CD4-positive, alpha-beta T cell treated with Interferon gamma for 1 hour (primary cell): ENCODE data around the gene BCL2.

ENCODE experiments used
- DNase-seq: peaks from one replicate; pipeline ENCODE4 v3.0.0-alpha.2; 2020

BCL2 gene

DNA sequence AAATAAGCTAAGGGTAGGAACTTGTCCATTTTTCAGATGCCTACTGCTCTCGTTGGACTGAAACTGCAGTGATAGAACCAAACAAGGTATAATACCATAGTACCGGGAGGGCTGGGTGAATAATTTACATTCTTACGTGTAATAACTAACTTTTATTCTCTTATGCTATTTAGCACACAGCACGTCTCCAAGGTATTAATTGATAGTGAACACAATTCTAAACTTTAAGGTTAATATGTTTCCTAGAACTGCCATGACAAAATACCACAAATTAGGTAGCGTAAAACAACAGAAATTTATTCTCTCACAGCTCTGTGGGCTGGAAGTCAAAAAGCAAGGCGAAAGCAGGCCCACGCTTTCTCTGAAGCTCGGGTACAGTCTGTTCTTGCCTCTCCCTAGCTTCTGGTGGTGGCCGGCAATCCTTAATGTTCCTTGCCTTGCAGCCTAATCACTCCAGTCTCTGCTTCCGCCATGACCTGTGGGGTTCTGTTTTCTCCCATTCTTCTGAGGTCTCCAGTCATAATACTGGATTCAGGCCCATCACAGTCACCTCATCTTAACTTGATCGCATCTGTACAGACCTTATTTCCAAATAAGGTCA, 5.6 kb upstream of the BCL2 start:
- DNase-seq = no peak

DNA sequence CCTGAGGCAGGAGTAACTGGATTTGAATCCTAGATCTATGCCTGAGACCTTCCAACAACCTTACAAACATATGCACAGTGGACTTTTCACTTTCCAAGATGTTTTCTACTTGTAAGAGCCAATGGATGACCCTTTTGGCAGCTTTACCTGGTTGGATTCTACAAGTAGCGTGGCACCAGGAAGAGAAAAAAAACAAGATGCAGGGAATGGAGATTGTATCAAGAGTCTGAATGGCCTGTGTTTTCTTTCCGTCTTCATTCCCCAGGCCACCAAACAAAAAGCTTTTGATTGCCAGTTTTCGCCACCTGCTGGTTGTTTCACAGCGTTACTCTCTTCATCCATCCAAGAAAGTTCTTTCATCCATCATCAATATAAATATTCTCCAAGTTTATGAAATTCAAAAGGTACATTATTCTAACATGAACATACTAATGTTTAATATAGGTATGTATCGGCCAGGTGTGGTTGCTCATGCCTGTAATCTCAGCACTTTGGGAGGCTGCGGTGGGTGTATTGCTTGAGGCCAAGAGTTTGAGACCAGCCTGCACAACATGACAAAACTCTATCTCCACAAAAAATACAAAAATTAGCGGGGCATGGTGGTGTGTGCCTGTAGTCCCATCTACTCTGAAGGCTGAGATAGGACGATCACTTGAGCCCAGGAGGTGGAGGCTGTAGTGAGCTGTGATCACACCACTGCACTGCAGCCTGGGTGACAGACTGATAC, 3.5 kb upstream of the BCL2 start:
- peak; percentile 53 for DNase-seq

DNA sequence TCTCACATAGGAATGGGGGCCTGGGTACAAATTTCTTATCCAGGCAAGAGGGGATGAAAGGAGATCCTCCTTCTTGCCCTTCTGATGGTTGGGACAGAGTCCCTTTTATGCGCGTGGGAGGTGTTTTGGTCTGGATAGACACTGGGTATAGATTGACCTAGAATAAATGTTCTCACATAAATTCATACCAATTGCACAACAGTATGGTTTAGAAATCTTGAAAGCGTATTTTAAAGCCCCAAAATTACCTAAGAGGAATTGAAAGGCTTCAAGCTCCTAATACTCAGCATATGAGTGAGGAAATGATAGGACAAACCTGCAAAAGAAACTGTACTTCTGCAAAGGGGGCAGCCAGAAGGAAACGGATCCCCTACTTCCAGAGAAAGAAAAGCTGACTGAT, 2.6 kb upstream of the BCL2 start:
- no peak for DNase-seq

DNA sequence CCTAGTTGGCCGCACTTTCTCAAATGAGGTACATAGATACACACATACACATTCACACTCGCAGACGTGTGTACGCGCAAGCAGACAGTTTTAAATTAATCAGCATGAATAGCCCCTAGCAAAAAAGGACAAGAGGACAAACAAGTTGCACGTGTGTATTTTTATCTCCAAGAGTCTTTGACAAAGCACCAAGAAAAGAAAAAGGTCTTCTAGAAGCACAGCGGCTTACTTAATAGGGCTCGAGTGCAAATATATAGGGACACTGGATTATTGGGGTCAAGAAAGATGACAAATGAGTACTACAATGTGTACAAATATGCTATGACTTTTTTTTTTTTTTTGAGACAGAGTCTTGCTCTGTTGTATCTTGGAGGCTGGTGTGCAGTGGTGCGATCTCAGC, 1.7 kb upstream of the BCL2 start:
- no peak for DNase-seq

DNA sequence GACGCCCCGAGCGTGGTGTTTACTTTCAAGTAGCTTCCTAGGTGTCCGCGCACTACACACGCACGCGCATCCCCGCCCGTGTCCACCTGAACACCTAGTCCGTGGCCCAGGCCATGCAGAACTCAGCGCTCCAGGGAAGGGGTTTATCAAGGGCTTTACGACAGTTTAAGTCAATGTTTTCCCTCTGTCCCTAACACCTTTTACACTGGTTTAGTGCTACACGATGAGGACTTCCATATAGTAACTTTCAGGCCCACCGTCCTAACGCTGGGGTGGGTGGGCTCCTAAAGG, 1.4 kb upstream of the BCL2 start:
- DNase-seq = no peak

DNA sequence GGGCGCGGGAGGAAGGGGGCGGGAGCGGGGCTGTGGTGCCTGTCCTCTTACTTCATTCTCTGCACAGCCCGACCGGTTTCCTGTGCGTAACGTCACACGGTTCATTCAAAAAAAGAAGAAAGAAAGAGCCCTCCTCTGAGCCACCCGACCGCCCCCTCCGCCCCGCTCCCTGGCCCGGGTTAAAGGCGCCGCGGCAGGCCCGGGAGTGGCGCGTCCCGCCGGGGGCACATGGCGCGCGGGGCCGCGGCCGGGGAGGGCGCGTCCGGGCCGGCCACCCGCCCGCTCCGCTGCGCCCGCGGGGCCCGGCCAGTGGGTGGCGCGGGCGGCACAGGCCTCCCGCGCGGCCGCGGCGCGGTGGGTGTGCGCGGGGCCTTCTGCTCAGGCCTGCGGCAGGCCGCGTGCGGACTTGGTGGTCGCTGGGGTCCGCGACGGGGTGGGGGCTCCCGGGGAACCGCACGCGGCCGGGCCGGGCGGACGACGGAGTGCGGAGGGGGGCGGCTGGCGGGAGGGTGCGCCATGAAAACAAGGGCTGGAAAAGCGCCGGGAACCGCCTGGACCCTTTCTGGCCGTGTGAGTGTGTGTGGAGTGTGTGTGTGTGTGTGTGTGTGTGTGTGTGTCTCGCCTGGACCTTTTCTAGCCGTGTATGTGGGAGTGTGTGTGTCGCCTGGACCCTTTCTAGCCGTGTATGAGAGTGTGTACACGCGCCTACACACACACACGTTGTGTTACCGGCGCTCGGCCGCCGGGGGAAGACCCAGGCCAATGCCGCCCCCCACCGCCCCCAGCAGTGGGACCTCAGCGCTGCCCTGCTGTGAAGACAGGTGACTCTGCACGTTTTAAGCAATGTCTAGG, 780 bp upstream of the BCL2 start:
- DNase-seq = peak; percentile 88

DNA sequence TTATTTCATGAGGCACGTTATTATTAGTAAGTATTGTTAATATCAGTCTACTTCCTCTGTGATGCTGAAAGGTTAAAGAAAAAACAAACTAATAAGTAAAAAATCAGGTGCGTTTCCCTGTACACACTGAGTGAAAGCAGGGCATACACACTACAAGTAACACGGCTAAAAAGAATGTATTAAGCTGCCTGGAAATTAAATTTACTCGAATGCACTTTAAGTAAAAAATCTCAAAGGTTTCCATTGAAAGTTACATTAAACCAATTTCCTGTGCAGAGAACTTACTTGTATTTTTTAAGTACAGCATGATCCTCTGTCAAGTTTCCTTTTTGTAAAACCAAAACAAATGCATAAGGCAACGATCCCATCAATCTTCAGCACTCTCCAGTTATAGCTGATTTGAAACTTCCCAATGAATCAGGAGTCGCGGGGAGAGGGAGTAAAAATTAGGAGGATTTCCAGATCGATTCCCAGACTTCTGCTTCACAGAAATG, 633 bp downstream of the BCL2 start:
- DNase-seq = no peak

DNA sequence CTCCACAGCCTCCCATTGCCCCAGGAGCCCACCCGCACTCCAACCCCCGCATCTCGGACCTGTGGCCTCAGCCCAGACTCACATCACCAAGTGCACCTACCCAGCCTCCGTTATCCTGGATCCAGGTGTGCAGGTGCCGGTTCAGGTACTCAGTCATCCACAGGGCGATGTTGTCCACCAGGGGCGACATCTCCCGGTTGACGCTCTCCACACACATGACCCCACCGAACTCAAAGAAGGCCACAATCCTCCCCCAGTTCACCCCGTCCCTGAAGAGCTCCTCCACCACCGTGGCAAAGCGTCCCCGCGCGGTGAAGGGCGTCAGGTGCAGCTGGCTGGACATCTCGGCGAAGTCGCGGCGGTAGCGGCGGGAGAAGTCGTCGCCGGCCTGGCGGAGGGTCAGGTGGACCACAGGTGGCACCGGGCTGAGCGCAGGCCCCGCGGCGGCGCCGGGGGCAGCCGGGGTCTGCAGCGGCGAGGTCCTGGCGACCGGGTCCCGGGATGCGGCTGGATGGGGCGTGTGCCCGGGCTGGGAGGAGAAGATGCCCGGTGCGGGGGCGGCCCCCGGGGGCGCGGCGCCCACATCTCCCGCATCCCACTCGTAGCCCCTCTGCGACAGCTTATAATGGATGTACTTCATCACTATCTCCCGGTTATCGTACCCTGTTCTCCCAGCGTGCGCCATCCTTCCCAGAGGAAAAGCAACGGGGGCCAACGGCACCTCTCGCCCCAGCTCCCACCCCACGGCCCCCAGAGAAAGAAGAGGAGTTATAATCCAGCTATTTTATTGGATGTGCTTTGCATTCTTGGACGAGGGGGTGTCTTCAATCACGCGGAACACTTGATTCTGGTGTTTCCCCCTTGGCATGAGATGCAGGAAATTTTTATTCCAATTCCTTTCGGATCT, 1.3 kb downstream of the BCL2 start:
- peak; percentile 84 for DNase-seq

DNA sequence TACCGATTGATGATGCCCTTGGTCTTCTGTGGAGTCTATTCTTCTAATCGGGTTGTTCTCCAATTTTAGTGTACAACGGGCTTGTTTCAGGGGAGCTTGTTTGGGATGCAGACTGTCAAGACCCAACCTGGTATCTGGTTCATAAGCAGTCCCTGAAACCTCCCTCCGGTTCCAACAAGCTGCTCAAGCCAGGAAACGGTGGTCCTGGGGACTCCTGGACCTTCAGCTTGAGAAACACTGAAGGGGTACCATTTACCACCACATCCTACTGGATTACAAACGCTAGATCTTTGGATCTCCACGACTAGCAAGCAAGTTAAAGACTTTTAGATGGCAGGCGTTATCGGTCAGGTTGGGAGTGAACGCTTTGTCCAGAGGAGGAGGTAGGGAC, 2.0 kb downstream of the BCL2 start:
- no peak for DNase-seq

DNA sequence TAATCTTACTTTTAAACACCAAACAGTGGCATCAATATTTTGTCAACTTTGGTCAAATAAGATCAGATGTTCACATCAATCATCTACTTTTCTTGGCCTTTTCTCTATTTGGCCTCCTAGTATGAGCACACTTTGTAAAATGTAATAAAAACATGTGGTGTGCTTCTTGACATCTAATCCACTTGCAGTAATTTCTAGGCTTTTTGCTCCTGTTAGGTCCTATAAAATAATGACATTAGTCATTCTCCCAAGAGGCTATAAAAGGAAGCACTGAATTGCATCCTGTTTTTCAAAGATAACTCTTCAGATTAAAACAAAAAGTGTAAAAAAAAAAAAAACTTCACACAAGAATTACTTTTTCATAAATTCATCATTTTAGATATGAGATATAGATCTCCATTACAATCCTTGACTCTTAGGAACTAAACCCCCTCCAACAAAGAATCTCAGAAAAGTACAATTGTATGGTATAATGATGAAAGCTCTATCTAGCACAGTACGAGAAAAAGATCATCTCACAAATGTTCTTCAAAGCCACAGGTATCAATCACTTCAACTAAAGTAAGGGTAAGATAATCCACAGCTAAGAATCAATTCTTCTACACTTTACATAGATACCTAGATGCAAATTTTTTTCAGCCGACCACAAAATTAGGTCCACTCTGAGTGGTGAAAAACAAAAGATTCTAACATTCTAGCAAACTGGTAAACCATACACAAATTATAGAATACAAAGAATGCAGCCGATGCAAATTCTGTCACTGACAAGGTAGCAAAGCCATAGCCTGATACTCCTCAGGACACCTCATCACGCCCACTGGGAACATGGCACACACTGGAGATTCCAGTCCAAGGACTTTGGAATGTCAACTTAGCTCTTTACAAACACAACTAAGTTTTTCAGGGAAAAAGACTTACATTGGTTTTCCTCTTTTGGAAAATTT, 2.7 kb downstream of the BCL2 start:
- DNase-seq = no peak

DNA sequence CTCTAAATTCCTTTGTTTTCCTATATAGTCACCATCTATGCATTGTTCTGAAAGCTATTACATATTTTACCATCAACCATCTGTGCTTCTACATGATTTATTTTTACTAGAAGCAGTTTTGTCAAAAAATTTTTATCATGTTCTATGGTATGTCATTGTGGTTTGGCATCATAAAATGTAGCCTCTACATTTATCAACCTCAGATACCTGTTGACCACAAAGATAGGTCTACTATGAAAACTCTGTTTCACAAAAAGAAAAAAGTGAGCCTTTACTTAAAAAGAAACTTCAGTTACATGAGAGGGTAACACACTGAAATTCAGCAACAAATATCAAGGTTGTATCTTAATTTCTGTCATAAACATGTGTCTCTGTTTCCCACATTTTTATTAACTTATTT, 3.7 kb downstream of the BCL2 start:
- DNase-seq = no peak

DNA sequence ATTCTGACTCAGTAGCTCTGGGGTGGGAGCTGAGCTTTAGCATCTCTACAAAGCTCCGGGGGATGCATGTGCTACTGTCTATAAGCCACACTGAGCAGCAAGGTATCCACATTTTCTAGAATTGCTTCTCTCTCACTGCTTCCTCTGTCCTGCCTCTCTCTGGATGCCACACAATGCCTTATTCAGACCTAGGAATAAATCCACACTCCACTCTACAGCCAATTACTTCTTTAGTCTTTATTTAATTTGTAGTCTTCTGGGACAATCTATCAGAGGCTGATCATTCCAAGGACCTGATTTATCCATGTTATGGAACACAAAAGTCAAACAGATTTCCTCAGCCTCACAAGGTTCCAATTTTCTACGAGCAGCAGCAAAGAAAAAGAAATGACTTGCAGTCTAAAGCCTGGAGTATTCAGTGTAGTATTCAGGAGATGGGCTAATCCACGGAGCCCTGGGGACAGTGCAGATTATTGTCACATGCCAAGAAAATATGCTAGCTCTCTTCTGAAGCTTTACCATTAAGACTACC, 4.4 kb downstream of the BCL2 start:
- DNase-seq = no peak

DNA sequence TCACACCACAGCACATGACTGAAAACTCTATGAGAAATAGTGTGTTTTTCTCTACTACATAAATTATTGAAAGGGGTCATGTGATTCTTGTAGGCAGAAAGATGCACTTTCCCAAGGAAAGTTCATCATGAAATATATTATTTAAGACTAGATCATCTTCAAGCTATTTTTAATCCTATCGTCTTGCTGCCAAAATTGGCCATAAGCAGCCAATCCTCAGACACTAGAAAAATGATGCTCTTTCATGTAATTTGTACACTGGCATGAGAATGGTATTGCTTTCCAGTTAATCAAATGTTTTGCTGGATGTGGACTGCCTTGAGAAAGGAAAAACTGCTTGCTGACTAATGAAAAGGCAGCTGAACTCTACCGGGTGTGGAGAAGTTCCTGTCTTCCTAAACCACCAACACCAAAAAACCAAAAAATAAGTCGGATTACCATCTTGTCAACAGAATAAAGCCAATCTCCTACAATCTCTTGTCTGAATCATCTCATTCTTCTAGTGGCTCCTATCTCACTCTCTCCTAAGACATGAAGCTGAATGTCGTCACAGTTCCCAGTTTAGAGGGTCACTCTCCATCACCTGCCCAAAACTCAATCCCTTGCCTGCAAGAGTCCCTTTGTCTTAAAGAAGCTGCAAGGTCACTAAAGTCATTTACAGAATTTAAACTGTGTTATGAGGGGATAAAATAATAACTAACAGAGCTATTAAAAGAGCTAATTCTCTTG, 5.3 kb downstream of the BCL2 start:
- no peak for DNase-seq

DNA sequence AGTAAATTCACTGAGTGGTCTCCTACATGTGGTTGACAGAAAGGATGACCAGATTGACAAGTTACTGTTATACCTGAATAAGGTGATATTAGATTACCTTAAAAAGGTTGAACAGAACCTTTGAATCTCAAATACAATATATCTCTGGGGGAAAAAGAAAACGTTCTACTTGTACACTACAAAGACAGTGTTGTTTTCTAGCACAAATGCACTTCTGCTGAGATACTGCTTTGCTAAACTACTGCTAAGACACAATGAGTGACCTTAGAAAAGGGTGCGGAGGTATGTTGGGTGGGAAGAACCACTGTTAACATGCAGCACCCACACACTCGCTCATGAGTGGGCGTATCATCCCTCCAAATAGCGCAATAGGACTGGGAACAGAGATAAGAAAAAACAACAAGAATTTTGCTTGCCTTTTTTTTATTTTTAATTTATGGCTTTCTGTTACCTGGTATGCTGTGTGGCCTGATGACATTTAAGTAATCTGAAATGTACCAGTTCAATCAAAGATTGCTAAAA, 6.1 kb downstream of the BCL2 start:
- DNase-seq = no peak

DNA sequence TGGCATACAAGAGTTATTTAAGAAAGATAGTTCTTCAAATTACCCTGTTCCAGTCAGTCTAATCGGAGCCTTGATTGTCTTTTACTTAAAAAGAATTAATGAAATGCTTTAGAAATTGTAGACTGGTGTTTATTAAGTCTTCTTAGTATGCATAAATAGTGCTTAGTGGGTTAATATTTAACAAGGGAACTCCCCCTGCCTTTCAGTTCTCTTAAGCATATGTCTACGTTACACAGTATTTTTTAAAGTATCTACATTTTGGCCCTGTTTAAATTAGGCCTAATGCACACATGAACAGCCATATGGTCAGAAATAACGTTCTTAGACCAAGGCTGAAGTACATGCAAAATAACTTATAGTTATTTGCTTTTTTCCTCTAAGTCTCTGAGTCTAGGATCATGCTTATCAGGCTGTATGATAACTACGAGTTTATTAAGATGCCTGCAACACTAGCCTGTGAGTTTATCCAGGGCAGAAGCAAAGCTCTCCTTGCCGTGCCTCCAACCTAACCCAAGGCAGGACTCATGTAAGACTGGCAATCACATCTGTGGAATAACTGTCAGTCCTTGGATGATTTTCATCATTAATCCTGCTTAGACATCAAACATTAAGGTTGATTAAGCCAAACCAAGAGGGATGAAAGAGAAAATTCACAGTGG, 6.7 kb downstream of the BCL2 start:
- DNase-seq = no peak

DNA sequence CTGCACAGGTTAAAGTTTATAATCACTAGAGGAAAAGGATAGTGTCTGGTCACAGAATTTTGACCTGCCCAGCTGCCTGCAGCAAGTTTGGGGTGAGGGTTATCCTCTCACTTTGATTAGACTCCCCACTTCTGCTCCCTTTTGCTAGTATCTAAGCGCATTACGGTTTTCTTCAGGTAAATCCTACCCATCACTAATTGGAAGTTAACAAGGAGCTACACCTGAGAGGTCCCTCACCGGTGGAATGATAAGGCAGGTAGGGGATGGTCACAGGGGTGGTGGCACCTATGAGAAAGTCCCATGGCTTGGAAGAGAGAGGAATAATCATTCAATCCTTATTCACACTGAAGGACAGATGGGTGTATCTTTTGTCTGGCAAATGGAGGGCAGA, 7.6 kb downstream of the BCL2 start:
- no peak for DNase-seq

DNA sequence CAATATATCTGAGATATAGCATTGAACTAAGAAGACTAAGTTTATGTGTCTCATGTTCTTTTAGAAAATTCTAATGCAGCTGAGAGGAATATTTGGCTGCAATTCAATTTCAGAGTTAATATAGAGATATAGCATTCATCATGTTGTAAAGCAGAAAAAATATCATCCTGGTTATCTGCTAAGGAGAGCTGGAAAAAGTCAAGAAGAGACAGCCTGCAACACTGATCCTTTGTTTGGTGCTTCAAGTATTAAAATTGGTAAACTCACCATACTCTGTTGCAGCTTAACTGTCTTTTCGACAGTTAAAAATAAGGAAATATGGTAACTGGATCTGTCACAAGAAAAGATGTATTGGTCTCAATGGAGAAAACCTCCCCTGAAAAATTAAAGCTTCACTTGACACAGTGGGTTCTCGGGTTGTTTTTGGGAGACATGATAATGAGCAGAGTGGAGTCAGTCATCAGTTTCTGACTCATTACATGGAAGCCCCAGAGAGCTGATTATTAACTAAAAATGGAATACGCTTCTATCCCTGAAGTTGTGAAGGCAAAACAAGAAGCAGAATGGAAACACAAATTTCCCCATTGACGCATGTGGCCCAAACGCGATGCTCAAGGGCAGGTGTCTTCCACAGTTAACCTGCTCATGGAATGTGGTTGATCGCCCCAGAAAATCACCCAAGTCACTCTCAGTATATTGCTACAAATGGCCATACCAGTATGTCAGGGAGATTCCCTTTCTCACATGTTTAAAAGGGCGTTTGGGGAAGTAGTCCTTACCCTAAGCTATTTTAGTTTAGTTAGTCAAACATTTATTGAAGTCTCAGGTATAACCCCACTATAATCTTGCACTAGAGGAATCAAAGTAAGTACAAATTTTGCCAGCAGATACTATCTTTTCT, 8.2 kb downstream of the BCL2 start:
- DNase-seq = no peak

DNA sequence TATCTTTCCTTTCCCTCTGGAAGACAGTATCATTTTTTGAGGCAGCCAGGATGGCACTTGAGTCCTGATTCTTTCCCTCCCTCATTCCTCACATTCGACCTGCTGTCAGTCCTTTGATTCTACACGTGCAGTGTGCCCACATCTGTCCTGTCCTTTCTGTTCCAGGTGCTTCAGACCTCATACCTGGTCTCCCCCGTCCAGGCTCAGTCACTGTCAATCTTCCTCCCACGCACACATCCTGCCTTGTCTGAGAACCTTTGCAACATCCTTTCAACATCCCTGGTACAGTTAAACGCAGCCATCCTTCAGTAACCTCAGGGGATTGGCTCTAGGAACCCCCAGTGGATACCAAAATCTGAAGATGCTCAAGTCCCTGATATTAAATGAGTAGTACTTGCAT, 10.1 kb downstream of the BCL2 start:
- peak; percentile 14 for DNase-seq
